ENCODE results near the gene PCDHB2. TPM values are rescaled to one million over a fixed set of nuclear protein-coding genes. Genes with fewer than 3 reads are reported as not detected.
"Not testable (repeated sequence)": the region's sequence is repeated elsewhere in the genome, so short reads cannot be mapped to it uniquely, and the experiment has no call there.

PCDHB2 gene
- total RNA-seq, 1 experiment from 2014 or later = 12.8 TPM

DNA sequence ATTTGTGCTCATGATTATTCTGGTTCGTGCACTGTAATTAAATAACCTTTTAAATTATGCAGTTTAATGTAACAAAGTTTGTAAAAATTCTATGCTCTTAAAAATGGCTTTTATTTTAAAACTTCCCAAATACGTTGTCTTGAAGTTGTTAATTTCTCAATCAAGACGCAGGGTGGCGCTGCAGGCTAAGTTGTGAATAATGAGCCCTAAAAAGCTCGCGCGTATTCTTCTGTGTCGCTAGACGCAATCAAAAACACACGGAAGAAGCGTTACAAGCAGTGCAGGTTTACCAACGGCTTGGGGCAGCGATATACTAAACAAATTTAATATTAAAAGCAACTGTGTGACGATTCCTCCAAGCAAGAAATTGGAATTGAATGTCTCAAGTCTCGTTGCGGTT is 27.1 kb downstream of the PCDHB2 start, which contains the start of gene PCDHB4:
Gene PCDHB4, plus strand, starts transcription at position 256 of the 400 bp plus-strand sequence. CDS start 181 bp downstream, outside the sequence.
- ATAC-seq = no peak
- H3K4me1 ChIP-seq (ENCODE audit: control insufficient read depth, insufficient read depth, low read length) = no peaks in the 10 kb centered on the region
- in situ Hi-C loops (cut with HindIII; ENCODE audit: low pct_unique_long_range_greater_than_20kb, low sequenced_read_pairs) (no loop called here), intact Hi-C loops (cut with micrococcal nuclease; ENCODE audit: unreplicated experiment) (no loop called here)
- H3K9me3 ChIP-seq (ENCODE audit: control insufficient read depth, insufficient read depth, low read depth, low read length) = no peaks in the 10 kb centered on the region
- H3K36me3 ChIP-seq (ENCODE audit: control insufficient read depth, insufficient read depth, low read length) = no peaks in the 10 kb centered on the region
- no peak within 1 kb of the TSS for H3K4me3 ChIP-seq (ENCODE audit: low read depth in 2 of 2, low read length in 2 of 2)
- no peak within 1 kb of the TSS for H3K27ac ChIP-seq (ENCODE audit: low read length)
- ChIA-PET POLR2A (no interaction called here), CTCF (no interaction called here)
- no TSS peak for BruUV-seq (replicated peaks)
- DNase-seq (ENCODE audit: low read depth, low spot score) = no peak
- no peak for TF ChIP-seq POLR2AphosphoS5 (IDR thresholded peaks at IDR 0.05; ENCODE audit: low read depth, low read length)
- TF ChIP-seq, protein P1, sequence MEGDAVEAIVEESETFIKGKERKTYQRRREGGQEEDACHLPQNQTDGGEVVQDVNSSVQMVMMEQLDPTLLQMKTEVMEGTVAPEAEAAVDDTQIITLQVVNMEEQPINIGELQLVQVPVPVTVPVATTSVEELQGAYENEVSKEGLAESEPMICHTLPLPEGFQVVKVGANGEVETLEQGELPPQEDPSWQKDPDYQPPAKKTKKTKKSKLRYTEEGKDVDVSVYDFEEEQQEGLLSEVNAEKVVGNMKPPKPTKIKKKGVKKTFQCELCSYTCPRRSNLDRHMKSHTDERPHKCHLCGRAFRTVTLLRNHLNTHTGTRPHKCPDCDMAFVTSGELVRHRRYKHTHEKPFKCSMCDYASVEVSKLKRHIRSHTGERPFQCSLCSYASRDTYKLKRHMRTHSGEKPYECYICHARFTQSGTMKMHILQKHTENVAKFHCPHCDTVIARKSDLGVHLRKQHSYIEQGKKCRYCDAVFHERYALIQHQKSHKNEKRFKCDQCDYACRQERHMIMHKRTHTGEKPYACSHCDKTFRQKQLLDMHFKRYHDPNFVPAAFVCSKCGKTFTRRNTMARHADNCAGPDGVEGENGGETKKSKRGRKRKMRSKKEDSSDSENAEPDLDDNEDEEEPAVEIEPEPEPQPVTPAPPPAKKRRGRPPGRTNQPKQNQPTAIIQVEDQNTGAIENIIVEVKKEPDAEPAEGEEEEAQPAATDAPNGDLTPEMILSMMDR (IDR thresholded peaks at IDR 0.05) = peak; percentile 18; the same call in 1 of the 2 replicates
- H3K27me3 ChIP-seq (ENCODE audit: control insufficient read depth, insufficient read depth, low read length) = no peaks in the 10 kb centered on the region

DNA sequence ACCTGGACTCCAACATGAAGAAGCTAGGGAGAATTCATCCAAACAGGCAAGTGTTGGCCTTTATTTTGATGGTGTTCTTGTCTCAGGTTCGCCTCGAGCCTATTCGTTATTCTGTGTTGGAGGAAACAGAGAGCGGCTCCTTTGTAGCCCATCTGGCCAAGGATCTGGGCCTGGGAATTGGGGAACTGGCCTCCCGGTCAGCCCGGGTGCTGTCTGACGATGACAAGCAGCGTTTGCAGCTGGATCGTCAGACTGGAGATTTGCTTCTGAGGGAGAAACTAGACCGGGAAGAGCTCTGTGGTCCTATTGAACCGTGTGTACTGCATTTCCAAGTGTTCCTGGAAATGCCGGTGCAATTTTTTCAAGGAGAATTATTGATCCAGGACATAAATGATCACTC is 27.6 kb downstream of the PCDHB2 start:
- in situ Hi-C loops (cut with HindIII; ENCODE audit: low pct_unique_long_range_greater_than_20kb, low sequenced_read_pairs) = no loop called here
- BruUV-seq (replicated peaks) = no TSS peak
- no peak overlapping the region for H3K4me3 ChIP-seq (ENCODE audit: low read depth in 2 of 2, low read length in 2 of 2)
- no peaks in the 10 kb centered on the region for H3K4me1 ChIP-seq (ENCODE audit: control insufficient read depth, insufficient read depth, low read length)
- no peaks in the 10 kb centered on the region for H3K27me3 ChIP-seq (ENCODE audit: control insufficient read depth, insufficient read depth, low read length)
- H3K27ac ChIP-seq (ENCODE audit: low read length) = no peak overlapping the region
- no peaks in the 10 kb centered on the region for H3K9me3 ChIP-seq (ENCODE audit: control insufficient read depth, insufficient read depth, low read depth, low read length)
- intact Hi-C loops (cut with micrococcal nuclease; ENCODE audit: unreplicated experiment) = no loop called here
- ATAC-seq = no peak
- TF ChIP-seq POLR2AphosphoS5 (IDR thresholded peaks at IDR 0.05; ENCODE audit: low read depth, low read length) (no peak), TCF7L2 (IDR thresholded peaks at IDR 0.05; ENCODE audit: low read depth, low read length) (no peak), SIN3A (IDR thresholded peaks at IDR 0.05; ENCODE audit: borderline replicate concordance, insufficient read depth, low read depth, low read length) (no peak)
- TF ChIP-seq, protein P2, sequence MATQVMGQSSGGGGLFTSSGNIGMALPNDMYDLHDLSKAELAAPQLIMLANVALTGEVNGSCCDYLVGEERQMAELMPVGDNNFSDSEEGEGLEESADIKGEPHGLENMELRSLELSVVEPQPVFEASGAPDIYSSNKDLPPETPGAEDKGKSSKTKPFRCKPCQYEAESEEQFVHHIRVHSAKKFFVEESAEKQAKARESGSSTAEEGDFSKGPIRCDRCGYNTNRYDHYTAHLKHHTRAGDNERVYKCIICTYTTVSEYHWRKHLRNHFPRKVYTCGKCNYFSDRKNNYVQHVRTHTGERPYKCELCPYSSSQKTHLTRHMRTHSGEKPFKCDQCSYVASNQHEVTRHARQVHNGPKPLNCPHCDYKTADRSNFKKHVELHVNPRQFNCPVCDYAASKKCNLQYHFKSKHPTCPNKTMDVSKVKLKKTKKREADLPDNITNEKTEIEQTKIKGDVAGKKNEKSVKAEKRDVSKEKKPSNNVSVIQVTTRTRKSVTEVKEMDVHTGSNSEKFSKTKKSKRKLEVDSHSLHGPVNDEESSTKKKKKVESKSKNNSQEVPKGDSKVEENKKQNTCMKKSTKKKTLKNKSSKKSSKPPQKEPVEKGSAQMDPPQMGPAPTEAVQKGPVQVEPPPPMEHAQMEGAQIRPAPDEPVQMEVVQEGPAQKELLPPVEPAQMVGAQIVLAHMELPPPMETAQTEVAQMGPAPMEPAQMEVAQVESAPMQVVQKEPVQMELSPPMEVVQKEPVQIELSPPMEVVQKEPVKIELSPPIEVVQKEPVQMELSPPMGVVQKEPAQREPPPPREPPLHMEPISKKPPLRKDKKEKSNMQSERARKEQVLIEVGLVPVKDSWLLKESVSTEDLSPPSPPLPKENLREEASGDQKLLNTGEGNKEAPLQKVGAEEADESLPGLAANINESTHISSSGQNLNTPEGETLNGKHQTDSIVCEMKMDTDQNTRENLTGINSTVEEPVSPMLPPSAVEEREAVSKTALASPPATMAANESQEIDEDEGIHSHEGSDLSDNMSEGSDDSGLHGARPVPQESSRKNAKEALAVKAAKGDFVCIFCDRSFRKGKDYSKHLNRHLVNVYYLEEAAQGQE (IDR thresholded peaks at IDR 0.05; ENCODE audit: insufficient read depth in 1 of 2, low read depth in 2 of 2, low read length in 1 of 2) = no peak
- TF ChIP-seq, protein P1 (IDR thresholded peaks at IDR 0.05) = no peak
- H3K36me3 ChIP-seq (ENCODE audit: control insufficient read depth, insufficient read depth, low read length) = no peaks in the 10 kb centered on the region
- ChIA-PET CTCF (no interaction called here), POLR2A (no interaction called here)
- DNase-seq (ENCODE audit: low read depth, low spot score) = no peak

DNA sequence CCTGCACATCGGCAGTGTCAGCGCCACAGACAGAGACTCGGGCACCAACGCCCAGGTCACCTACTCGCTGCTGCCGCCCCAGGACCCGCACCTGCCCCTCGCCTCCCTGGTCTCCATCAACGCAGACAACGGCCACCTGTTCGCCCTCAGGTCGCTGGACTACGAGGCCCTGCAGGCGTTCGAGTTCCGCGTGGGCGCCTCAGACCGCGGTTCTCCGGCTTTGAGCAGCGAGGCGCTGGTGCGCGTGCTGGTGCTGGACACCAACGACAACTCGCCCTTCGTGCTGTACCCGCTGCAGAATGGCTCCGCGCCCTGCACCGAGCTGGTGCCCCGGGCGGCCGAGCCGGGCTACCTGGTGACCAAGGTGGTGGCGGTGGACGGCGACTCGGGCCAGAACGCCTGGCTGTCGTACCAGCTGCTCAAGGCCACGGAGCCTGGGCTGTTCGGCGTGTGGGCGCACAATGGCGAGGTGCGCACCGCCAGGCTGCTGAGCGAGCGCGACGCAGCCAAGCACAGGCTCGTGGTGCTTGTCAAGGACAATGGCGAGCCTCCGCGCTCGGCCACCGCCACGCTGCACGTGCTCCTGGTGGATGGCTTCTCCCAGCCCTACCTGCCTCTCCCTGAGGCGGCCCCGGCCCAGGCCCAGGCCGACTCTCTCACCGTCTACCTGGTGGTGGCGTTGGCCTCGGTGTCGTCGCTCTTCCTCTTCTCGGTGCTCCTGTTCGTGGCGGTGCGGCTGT is 29.2 kb downstream of the PCDHB2 start:
- H3K4me3 ChIP-seq (ENCODE audit: low read depth in 2 of 2, low read length in 2 of 2); H3K27ac ChIP-seq (ENCODE audit: low read length); H3K36me3 ChIP-seq (ENCODE audit: control insufficient read depth, insufficient read depth, low read length); H3K9me3 ChIP-seq (ENCODE audit: control insufficient read depth, insufficient read depth, low read depth, low read length); H3K4me1 ChIP-seq (ENCODE audit: control insufficient read depth, insufficient read depth, low read length); ATAC-seq; DNase-seq (ENCODE audit: low read depth, low spot score); intact Hi-C loops (cut with micrococcal nuclease; ENCODE audit: unreplicated experiment); CTCF ChIA-PET; POLR2A ChIA-PET; H3K27me3 ChIP-seq (ENCODE audit: control insufficient read depth, insufficient read depth, low read length); in situ Hi-C loops (cut with HindIII; ENCODE audit: low pct_unique_long_range_greater_than_20kb, low sequenced_read_pairs); BruUV-seq (replicated peaks): not testable (repeated sequence)
